Esophagus squamous epithelium (tissue), 5 donors: Measurements from ENCODE around the gene SECISBP2L. TPM values are rescaled to one million over a fixed set of nuclear protein-coding genes. Genes with fewer than 3 reads are reported as not detected.

Source experiments
- DNase-seq: peaks from one replicate; lab custom pipeline; 2025; lab: John Stamatoyannopoulos, UW
- H3K27ac ChIP-seq, 4 donors: fragments of 200-600 bp; sonication (generic); one replicate each; pipeline ENCODE4 v1.5.1; 2016 to 2019; ENCODE audit warnings: mild to moderate bottlenecking in 1 of 4
- H3K27me3 ChIP-seq, 4 donors: fragments of 200-600 bp; sonication (generic); 1 replicate in 3 of 4; 2 replicates in 1 of 4; pipeline versions ENCODE4 v1.5.1 to v1.6.0; 2017 to 2021; ENCODE audit warnings: antibody characterized with exemption in 1 of 4
- H3K36me3 ChIP-seq, 3 donors: fragments of 200-600 bp; sonication (generic); one replicate each; pipeline ENCODE4 v1.5.1; 2016 to 2019
- H3K4me1 ChIP-seq, 3 donors: fragments of 200-600 bp; sonication (generic); one replicate each; pipeline ENCODE4 v1.5.1; 2017 to 2019
- H3K4me3 ChIP-seq, 4 donors: fragments of 200-600 bp; sonication (generic); 1 replicate in 3 of 4; 2 replicates in 1 of 4; pipeline ENCODE4 v1.5.1; 2016 to 2019; ENCODE audit warnings: mild to moderate bottlenecking in 2 of 4, moderate library complexity in 1 of 4
- H3K9me3 ChIP-seq, 3 donors: fragments of 200-600 bp; sonication (generic); one replicate each; pipeline ENCODE4 v1.5.1; 2016 to 2019
- POLR2A ChIP-seq, 4 donors: fragments of 450-650 bp; IDR thresholded peaks; one replicate each; pipeline ENCODE4 v1.6.1; 2017; ENCODE audit warnings: antibody characterized with exemption in 4 of 4, mild to moderate bottlenecking in 4 of 4, moderate library complexity in 3 of 4
- WGBS, 2 donors: methylation state at CpG; one replicate each; pipeline ENCODE4 v1.1.5; 2018; 5-methylcytosine and 5-hydroxymethylcytosine counted together
- intact Hi-C: fragments of 100-400 bp; cut with DNase I; formaldehyde crosslinking; loops from one replicate; pipeline ENCODE4 v1.15.0; 2022
- total RNA-seq, 4 donors: library from RNA; depleted of rRNA; stranded (reverse); fragments of >200 nt; gene quantifications; one replicate each; pipeline ENCODE4 v1.1.0, GENCODE V29; 2016
- TF ChIP-seq, protein P1 (sequence below), 6 experiments: fragments of 450-650 bp in 4 of 6; fragments of 200-600 bp in 2 of 6; sonication (generic) in 2 of 6; IDR thresholded peaks; one replicate each; pipeline ENCODE4 v1.5.1; 2016 to 2019; ENCODE audit warnings: antibody characterized with exemption in 6 of 6, mild to moderate bottlenecking in 4 of 6, moderate library complexity in 4 of 6
- donor health status: DM: yes; HTN: yes; CAD: no.

The SECISBP2L gene
- total RNA-seq, 4 donors from 2014 or later, result 15.1 to 33.0 (median 20.3) TPM

DNA sequence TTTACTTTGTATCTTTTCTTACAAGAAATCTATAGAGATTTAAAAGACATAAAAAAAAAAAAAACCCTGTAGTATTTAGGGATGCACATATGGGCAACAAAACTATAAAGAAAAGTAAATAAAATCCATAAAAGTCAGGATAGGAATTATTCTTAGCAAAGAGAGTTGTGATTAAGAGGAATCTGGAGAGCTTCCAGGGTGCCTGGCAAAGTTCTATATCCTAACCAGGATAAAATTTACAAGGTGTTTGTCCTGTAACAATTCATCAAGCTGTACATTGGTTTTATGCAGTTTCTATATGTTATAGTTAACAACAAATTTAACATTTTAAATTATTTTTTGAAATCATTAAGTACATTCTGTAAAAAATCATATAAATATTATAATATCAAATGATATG lies 7.9 kb downstream of the SECISBP2L start:
- H3K4me3 ChIP-seq, result no peak overlapping the region
- TF ChIP-seq, protein P1, sequence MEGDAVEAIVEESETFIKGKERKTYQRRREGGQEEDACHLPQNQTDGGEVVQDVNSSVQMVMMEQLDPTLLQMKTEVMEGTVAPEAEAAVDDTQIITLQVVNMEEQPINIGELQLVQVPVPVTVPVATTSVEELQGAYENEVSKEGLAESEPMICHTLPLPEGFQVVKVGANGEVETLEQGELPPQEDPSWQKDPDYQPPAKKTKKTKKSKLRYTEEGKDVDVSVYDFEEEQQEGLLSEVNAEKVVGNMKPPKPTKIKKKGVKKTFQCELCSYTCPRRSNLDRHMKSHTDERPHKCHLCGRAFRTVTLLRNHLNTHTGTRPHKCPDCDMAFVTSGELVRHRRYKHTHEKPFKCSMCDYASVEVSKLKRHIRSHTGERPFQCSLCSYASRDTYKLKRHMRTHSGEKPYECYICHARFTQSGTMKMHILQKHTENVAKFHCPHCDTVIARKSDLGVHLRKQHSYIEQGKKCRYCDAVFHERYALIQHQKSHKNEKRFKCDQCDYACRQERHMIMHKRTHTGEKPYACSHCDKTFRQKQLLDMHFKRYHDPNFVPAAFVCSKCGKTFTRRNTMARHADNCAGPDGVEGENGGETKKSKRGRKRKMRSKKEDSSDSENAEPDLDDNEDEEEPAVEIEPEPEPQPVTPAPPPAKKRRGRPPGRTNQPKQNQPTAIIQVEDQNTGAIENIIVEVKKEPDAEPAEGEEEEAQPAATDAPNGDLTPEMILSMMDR (IDR thresholded peaks at IDR 0.05), result no peak
- no peak for TF ChIP-seq POLR2A (IDR thresholded peaks at IDR 0.05)
- no peak overlapping the region for H3K27ac ChIP-seq
- no peak for DNase-seq
- no peaks in the 10 kb centered on the region for H3K27me3 ChIP-seq
- peaks cover 0 to 45% (median 14%) of the 10 kb centered on the region in 3 donors for H3K4me1 ChIP-seq
- H3K9me3 ChIP-seq, result no peaks in the 10 kb centered on the region
- H3K36me3 ChIP-seq, result peaks cover 0 to 26% (median 0%) of the 10 kb centered on the region in 3 donors
- intact Hi-C loops, result no loop called here

DNA sequence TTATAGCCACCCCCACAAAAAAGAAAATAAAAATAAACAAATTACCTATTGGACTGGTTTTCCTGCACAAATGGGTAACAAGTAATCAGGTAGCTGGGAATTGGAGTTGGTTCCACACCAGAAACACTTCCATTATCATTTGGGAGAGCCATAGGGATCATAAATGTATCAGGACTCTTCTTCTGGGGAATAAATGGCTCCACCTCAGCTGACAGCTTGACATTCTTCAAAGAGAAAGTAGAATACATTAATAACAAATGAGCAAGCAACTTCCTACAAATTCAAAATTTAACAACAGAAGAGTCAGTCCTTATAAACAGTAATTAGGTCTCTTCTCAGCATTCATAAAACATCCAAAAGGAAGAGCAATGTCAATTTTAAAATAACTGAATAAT lies 8.7 kb downstream of the SECISBP2L start:
- H3K4me3 ChIP-seq, result no peak overlapping the region
- H3K27ac ChIP-seq, result no peak overlapping the region
- intact Hi-C loops, result no loop called here
- peaks cover 0 to 32% (median 0%) of the 10 kb centered on the region in 3 donors for H3K36me3 ChIP-seq
- H3K4me1 ChIP-seq, result peaks cover 0 to 39% (median 10%) of the 10 kb centered on the region in 3 donors
- no peak for DNase-seq
- H3K9me3 ChIP-seq, result no peaks in the 10 kb centered on the region
- no peaks in the 10 kb centered on the region for H3K27me3 ChIP-seq
- TF ChIP-seq, protein P1 (IDR thresholded peaks at IDR 0.05), result no peak
- no peak for TF ChIP-seq POLR2A (IDR thresholded peaks at IDR 0.05)

DNA sequence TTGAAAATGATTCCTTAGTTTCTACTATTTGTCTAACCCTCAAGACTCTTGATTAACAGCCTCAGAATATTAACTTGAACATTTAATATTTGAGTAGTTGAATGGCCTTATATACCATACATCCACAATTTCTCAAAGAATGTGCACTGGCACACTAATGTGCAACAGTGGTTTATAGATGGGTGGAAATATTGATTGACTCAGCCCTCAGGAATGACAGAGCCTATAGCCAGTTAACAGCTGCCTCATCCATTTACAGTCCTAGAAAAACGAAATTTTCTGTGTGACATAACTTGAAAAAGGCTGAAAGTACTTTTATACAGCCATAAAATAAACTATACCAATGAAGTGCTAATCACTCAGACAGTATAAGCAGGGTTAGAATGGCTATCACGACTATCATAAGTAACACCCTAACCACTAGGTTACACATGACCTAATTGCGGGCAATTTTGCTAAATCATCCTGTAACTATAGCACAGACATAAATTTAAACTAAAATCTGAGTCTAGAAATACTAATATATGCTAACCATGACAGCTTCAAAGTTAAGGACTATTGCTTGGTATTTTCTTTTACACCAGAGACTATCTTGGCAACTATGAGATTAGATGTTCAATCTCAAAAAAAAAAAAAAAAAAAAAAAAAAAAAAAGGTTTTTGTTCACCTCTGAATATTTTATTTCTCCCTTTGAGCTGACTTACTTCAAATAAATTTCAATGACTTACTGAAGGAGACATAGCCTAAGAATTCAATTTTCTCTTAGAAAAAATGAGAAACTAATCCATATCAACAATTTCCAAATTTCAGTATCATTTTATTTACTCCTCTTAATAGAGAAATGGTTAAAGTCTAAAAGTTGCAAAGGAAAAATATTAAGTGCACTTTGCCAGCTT lies 9.3 kb downstream of the SECISBP2L start:
- no peak overlapping the region for H3K27ac ChIP-seq

DNA sequence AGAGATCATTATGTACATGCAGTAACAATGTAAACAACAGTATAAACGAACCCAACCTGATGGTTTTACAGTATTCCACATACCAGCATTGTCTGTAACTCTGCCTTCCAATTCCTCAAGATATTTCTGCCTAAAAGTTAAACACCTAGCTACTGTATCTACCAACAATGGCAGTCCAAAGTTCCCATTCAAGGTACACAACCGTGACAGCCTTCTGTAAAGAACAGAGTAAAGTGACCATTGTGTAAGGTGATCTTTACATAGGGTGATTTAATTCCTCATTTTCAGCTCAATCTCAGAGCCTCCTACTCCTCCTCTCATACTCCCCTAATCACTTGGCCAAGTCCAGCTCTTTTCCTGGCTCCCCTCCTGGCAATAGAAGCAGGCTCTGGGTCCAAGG lies 10.4 kb downstream of the SECISBP2L start:
- Histone ChIP-seq H3K4me3 (no peak overlapping the region), H3K36me3 (peaks cover 0 to 41% (median 0%) of the 10 kb centered on the region in 3 donors), H3K27me3 (no peaks in the 10 kb centered on the region), H3K4me1 (peaks cover 0 to 24% (median 10%) of the 10 kb centered on the region in 3 donors), H3K27ac (no peak overlapping the region), H3K9me3 (no peaks in the 10 kb centered on the region)
- intact Hi-C loops, result no loop called here
- no peak for TF ChIP-seq POLR2A (IDR thresholded peaks at IDR 0.05)
- TF ChIP-seq, protein P1 (IDR thresholded peaks at IDR 0.05), result no peak
- no peak for DNase-seq
- 81 to 82% methylated on average over 2 of the region's 2 CpGs for WGBS, 2 donors

More for the DNA sequence above, 9.3 kb downstream of the SECISBP2L start:
- H3K9me3 ChIP-seq, result no peaks in the 10 kb centered on the region
- 74 to 76% methylated on average over 3 of the region's 3 CpGs for WGBS, 2 donors
- intact Hi-C loops, result no loop called here
- TF ChIP-seq POLR2A (IDR thresholded peaks at IDR 0.05), result no peak
- TF ChIP-seq, protein P1 (IDR thresholded peaks at IDR 0.05), result no peak
- peaks cover 0 to 37% (median 0%) of the 10 kb centered on the region in 3 donors for H3K36me3 ChIP-seq
- no peak overlapping the region for H3K4me3 ChIP-seq
- H3K4me1 ChIP-seq, result peaks cover 0 to 32% (median 10%) of the 10 kb centered on the region in 3 donors
- H3K27me3 ChIP-seq, result no peaks in the 10 kb centered on the region
- DNase-seq, result no peak

- no peaks in the 10 kb centered on the region for H3K27me3 ChIP-seq
- no peak overlapping the region for H3K27ac ChIP-seq
- no peak overlapping the region for H3K4me3 ChIP-seq
- TF ChIP-seq, protein P1 (IDR thresholded peaks at IDR 0.05), result no peak
- TF ChIP-seq POLR2A (IDR thresholded peaks at IDR 0.05), result no peak
- WGBS, 2 donors, result 90 to 92% methylated on average over 5 of the region's 5 CpGs
- DNase-seq, result no peak
- peaks cover 0 to 67% (median 0%) of the 10 kb centered on the region in 3 donors for H3K36me3 ChIP-seq
- intact Hi-C loops, result no loop called here
- H3K4me1 ChIP-seq, result peaks cover 0 to 6% (median 5%) of the 10 kb centered on the region in 3 donors
- no peaks in the 10 kb centered on the region for H3K9me3 ChIP-seq
These were observed 13.6 kb downstream of the SECISBP2L start for GRCh38 chr15:49032601-49033145.
